Transverse colon (tissue), 3 donors: Measurements from ENCODE around the gene FKBP15.
"Not testable (repeated sequence)": the region's sequence is repeated elsewhere in the genome, so short reads cannot be mapped to it uniquely, and the experiment has no call there.

Experiments
- POLR2A ChIP-seq: fragments of 450-650 bp; IDR thresholded peaks from one replicate; pipeline ENCODE4 v1.6.1; 2016; ENCODE audit warnings: antibody characterized with exemption, mild to moderate bottlenecking, moderate library complexity
- TF ChIP-seq, protein P1 (sequence below), 5 experiments: fragments of 200-600 bp in 3 of 5; fragments of 450-650 bp in 2 of 5; sonication (generic) in 3 of 5; IDR thresholded peaks; 1 replicate in 2 of 5; 2 replicates in 3 of 5; pipeline ENCODE4 v1.5.1; 2016 to 2017; ENCODE audit warnings: antibody characterized with exemption in 5 of 5, inconsistent platforms in 3 of 5, mild to moderate bottlenecking in 2 of 5, moderate library complexity in 1 of 5

DNA sequence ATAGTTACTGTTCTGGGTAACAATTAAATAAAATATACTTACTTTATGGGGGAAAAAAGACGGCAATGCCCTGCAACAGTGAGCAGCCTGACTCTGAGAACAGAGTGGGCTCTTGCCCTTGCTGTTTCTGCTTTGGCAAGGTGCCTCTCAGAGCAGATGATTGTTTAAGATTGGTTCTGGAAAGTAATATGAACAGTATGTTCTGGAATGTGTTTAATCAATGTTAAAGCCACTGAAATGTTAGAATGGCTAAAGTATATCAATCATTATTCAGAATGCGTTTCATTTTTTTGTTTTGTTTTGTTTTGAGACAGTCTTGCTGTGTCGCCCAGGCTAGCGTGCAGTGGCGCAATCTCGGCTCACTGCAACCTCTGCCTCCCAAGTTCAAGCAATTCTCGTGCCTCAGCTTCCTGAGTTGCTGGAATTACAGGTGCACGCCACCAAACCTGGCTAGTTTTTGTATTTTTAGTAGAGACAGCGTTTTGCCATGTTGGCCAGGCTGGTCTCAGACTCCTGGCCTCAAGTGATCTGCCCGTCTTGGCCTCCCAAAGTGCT lies 14.7 kb upstream of the FKBP15 start:
- TF ChIP-seq, protein P1, sequence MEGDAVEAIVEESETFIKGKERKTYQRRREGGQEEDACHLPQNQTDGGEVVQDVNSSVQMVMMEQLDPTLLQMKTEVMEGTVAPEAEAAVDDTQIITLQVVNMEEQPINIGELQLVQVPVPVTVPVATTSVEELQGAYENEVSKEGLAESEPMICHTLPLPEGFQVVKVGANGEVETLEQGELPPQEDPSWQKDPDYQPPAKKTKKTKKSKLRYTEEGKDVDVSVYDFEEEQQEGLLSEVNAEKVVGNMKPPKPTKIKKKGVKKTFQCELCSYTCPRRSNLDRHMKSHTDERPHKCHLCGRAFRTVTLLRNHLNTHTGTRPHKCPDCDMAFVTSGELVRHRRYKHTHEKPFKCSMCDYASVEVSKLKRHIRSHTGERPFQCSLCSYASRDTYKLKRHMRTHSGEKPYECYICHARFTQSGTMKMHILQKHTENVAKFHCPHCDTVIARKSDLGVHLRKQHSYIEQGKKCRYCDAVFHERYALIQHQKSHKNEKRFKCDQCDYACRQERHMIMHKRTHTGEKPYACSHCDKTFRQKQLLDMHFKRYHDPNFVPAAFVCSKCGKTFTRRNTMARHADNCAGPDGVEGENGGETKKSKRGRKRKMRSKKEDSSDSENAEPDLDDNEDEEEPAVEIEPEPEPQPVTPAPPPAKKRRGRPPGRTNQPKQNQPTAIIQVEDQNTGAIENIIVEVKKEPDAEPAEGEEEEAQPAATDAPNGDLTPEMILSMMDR (IDR thresholded peaks at IDR 0.05), result not testable (repeated sequence)
- not testable (repeated sequence) for TF ChIP-seq POLR2A
